GM06990 (cell line): ENCODE data around the gene ADSS2.
"Not testable (repeated sequence)": the region's sequence is repeated elsewhere in the genome, so short reads cannot be mapped to it uniquely, and the experiment has no call there.

Experiments used
- DNase-seq: peaks from one replicate; pipeline ENCODE4 v3.0.0-alpha.2; 2011; ENCODE audit not compliant: insufficient read length; ENCODE audit errors: extremely low read depth
- H3K27me3 ChIP-seq: replicated peaks from 2 replicates; pipeline ENCODE4 v1.6.0; 2011; ENCODE audit warnings: low read length; ENCODE audit not compliant: control insufficient read depth, insufficient read depth
- H3K36me3 ChIP-seq: 2 replicates; pipeline ENCODE4 v1.5.1; 2011; ENCODE audit warnings: low read length; ENCODE audit not compliant: control insufficient read depth, insufficient read depth
- H3K4me3 ChIP-seq: replicated peaks from 2 replicates; pipeline ENCODE4 v1.5.1; 2011; ENCODE audit warnings: low read depth, mild to moderate bottlenecking, control low read depth, low read length
- CTCF ChIP-seq: IDR thresholded peaks from 2 replicates; pipeline ENCODE4 v1.5.1; 2011; ENCODE audit warnings: low read length, control low read depth, mild to moderate bottlenecking, inconsistent platforms; ENCODE audit not compliant: insufficient read depth, poor library complexity, severe bottlenecking

ADSS2 gene

GRCh38 chr1:244384066-244384465, 67.6 kb downstream of the ADSS2 start:
- DNase-seq, result no peak
- Histone ChIP-seq H3K36me3 (no peaks in the 10 kb centered on the region), H3K4me3 (no peak overlapping the region), H3K27me3 (no peaks in the 10 kb centered on the region)
- TF ChIP-seq CTCF, result no peak

GRCh38 chr1:244383278-244383884, 68.3 kb downstream of the ADSS2 start:
- Histone ChIP-seq H3K36me3 (no peaks in the 10 kb centered on the region), H3K4me3 (no peak overlapping the region), H3K27me3 (no peaks in the 10 kb centered on the region)
- DNase-seq, result no peak
- TF ChIP-seq CTCF, result no peak

- H3K4me3 ChIP-seq, result no peak overlapping the region
- TF ChIP-seq CTCF, result no peak
- H3K36me3 ChIP-seq, result no peaks in the 10 kb centered on the region
- DNase-seq, result no peak
- no peaks in the 10 kb centered on the region for H3K27me3 ChIP-seq
Observed at GRCh38 chr1:244381878-244382565, 69.7 kb downstream of the ADSS2 start.

- Histone ChIP-seq H3K4me3 (no peak overlapping the region), H3K27me3 (no peaks in the 10 kb centered on the region), H3K36me3 (no peaks in the 10 kb centered on the region)
- no peak for DNase-seq
- TF ChIP-seq CTCF, result no peak
Observed at GRCh38 chr1:244376126-244376525, 75.6 kb downstream of the ADSS2 start.

- no peak for DNase-seq
- no peak for TF ChIP-seq CTCF
- no peaks in the 10 kb centered on the region for H3K36me3 ChIP-seq
- H3K4me3 ChIP-seq, result no peak overlapping the region
- H3K27me3 ChIP-seq, result no peaks in the 10 kb centered on the region
Observed at GRCh38 chr1:244375051-244375450, 76.7 kb downstream of the ADSS2 start.

- DNase-seq, H3K36me3 ChIP-seq, H3K4me3 ChIP-seq, H3K27me3 ChIP-seq: not testable (repeated sequence)
Observed at GRCh38 chr1:244374484-244374883, 77.2 kb downstream of the ADSS2 start.
